ENCODE data around the gene C12orf54.
A peak's percentile ranks its signal among the peaks of the same experiment; 100 is the strongest.
"Not testable (repeated sequence)": the region's sequence is repeated elsewhere in the genome, so short reads cannot be mapped to it uniquely, and the experiment has no call there.

C12orf54 gene

DNA sequence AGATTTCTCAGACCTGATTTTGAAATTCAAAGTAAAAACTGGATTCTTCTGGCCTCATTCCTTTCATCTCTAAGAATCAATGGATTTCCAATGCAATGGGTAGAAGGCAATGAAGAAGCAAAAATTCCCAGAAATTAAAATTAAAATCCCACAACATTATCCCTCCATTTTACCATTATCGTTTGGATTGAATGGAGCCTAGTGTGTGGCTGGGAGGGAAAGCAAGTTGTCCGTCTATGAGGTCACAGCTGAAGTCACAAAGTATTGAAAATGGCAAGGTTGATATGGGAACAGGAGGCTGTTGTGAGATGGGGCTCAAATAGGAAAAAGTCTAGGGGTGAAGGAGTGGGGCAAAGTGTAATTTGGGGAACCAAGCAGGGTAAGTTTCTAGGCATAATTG, at the start of gene C12orf54:
C12orf54 (plus strand) TSS at position 301 of the 400 bp plus-strand sequence. CDS start 799 bp downstream, outside the sequence.
- no peak for DNase-seq

DNA sequence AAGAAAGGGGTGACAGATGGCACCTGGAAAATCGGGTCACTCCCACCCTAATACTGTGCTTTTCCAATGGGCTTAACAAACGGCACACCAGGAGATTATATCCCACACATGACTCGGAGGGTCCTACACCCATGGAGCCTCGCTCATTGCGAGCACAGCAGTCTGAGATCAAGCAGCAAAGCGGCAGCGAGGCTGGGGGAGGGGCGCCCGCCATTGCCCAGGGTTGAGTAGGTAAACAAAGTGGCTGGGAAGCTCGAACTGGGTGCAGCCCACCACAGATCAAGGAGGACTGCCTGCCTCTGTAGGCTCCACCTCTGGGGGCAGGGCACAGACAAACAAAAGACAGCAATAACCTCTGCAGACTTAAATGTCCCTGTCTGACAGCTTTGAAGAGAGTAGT, 48.3 kb upstream of the C12orf54 start:
- DNase-seq = not testable (repeated sequence)

DNA sequence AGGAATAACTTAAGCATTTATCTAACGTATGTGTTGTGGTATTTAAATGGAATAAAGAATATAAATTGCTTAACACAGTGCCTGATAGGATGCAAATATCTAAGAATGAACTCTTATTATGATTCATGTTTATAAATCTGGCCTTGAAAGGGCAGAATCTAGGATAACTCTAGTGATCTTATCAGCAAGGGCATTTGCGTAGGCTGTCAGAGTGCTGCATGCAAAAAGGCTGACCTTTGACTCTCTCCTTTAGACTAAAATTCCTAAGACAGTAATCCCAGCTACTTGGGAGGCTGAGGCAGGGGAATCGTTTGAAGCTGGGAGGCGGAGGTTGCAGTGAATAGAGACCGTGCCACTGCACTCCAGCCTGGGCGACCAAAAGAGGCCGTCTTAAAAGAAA, 41.2 kb upstream of the C12orf54 start:
- DNase-seq = no peak

DNA sequence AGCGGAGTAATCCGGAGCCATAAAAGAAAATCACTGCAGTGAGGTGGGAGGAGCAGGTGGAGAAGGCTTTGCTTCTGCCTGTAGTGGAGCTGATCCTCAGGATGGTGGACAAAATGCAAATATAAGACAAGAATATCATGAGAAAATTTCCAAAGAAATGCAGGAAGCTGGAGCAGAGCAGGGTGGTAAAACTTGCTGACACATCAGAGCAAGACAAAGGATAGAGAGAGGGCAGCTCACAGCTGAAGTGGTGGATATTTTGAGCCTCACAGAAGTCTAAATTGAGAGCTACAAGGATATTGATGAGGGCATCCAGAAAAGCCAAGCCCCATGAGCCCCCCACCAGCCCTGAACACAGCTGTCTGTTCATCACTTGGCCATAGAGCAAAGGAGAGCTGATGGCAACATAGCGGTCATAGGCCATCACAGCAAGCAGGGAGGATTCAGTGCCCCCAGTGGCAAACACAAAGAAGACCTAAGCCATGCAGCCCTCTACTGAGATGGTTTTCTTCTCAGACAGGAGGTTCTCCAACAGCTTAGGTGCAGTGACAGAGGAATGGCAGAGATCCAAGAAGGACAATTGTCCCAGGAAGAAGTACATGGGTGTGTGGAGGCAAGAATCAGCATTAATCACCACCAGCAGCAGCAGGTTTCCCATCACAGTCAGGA, 40.0 kb upstream of the C12orf54 start:
- DNase-seq = no peak

DNA sequence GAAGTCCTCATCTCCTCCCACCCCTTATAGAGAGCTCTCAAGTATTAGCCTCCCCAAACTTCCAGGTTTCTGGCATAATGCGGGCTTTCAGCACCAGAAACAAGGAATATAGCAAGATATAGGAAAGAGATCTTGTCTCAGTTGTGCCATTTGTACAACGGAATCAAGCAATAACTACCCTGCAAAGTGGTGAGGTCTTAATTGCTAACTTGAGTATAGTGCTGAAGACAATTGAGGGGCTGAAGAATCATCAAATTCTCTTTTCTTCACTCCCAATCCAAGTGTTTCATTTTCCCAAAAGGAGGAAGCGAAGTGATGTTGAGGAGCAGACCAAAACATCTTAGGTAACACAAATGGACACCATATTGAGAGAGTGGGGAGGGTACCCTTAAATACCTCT, 36.8 kb upstream of the C12orf54 start:
- DNase-seq = no peak

DNA sequence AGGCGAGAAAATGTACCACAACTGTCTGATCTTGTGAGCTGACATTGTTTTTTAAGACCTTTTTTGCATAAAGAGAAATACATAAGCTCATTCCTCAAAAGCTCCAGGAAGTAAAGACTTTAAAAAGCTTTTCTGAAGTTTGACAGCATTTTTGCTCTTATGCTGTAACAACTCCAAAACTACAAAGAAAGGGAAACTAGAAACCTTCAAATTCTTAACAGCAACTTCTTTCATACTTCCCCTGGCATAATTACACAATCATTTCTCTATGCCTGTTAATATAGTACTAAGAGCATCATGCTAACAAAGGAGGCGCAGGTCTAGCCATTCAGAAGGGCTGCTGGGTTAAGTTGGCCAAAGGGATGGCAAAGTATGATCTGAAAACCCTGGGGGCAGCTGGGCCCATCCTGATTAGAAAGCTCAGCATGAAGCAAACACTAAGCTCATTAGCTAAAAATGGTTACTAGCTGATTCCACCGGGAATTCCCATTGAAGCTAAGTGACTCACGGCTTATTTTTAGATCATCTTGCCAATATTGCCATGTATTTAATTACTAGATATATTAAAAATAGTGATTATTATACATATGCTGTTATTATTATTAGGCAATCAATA, 36.0 kb upstream of the C12orf54 start:
- no peak for DNase-seq

DNA sequence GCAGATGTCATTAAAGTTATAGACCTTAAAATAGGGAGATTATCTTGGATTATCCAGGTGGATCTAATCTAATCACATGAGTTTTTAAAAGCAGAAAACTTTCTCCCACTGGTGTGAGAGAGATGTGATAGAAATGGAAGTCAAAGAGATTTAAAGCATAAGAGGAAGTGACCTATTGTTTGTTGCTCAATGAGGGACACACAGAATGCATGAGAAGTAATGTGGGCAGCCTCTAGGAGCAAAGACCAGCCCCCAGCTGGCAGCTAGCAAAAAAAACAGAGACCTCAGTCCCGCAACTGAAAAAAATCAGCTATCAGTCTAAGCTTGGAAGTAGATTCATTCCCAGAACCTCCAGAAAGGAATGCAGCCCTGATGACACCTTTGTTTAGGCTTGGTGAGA, 34.5 kb upstream of the C12orf54 start:
- DNase-seq = no peak

DNA sequence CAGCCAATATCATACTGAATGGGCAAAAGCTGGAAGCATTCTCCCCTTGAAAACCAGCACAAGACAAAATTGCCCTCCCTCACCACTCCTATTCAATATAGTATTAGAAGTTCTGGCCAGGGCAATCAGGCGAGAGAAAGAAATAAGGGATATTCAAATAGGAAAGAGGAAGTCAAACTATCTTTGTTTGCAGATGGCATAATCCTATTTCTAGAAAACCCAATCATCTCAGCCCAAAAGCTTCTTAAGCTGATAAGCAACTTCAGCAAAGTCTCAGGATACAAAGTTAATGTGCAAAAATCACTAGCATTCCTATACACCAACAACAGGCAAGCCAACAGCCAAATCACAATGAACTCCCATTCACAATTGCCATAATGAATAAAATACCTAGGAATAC, 30.9 kb upstream of the C12orf54 start:
- no peak for DNase-seq

DNA sequence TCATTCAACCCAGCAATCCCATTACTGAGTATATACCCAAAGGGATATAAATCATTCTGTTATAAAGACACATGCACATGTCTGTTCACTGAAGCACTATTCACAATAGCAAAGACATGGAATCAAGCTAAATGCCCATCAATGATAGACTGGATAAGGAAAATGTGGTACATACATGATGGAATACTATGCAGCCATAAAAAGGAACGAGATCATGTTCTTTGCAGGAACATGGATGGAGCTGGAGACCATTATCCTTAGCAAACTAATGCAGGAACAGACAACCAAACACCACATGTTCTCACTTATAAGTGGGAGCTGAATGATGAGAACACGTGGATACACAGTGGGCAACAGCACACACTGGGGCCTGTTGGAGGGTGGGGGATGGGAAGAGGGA, 29.3 kb upstream of the C12orf54 start:
- DNase-seq = not testable (repeated sequence)

DNA sequence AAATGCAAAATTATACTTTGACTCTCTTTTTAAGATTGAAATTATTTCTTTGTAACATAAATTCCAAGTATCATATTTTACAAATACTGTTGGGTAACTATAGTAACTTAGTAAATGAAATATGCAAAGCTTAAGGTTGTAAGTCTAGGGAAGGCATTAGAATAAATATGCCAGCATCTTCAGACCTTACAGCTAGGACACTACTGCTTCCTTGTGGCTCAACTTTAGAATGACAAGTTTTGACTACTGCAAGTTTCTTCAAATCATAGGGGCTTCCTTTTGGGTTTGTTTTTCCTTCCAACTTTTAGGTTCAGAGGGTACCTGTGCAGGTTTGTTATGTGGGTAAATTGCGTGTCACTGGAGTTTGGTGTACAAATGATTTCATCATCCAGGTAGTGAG, 27.6 kb upstream of the C12orf54 start:
- DNase-seq = no peak

DNA sequence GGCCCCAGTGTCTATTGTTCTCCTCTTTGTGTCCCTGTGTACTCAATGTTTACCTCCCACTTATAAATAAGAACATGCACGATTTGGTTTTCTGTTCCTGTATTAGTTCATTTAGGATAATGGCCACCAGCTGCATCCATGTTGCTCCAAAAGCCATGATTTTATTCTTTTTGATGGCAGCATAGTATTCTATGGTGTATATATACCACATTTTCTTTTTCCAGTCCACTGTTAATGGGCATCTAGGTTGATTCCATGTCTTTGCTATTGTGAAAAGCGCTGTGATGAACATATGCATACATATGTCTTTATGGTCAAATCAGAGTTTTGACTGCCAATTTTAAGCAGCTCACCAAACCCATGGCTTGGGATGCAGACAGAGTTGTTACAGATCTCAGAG, 27.2 kb upstream of the C12orf54 start:
- no peak for DNase-seq

DNA sequence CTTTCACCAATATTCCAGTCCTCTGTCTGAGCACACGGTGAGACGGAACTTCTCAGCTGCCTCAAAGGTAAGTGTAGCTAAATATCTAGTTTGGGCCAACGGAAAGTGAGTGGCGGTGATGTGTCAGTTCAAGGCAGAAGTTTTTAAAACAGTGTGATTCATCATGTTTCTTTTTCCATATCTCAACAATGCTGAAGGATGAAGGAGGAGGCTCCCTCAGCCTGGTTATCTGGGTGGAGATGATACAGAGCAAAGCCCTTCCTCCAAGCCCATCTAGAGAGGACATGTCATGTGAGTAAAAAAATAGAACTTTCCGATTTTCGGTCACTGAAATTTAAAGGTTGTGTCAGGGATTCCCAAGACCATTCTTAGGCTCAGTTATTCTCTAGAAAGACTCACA, 23.0 kb upstream of the C12orf54 start:
- peak; percentile 2 for DNase-seq

DNA sequence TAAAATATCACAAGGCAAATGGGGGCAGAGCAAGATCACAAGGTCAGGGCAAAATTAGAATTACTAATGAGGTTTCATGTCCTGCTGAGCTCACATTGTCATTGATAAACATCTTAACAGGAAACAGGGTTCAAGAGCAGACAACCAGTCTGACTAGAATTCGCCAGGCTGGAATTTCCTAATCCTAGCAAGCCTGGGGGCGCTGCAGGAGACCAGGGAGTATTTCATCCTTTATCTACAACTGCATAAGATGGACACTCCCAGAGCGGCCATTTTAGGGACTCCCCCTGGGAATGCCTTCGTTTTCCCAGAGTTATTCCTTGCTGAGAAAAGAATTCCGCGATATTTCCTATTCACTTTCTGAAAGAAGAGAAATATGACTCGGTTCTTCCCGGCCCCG, 13.3 kb upstream of the C12orf54 start:
- not testable (repeated sequence) for DNase-seq

DNA sequence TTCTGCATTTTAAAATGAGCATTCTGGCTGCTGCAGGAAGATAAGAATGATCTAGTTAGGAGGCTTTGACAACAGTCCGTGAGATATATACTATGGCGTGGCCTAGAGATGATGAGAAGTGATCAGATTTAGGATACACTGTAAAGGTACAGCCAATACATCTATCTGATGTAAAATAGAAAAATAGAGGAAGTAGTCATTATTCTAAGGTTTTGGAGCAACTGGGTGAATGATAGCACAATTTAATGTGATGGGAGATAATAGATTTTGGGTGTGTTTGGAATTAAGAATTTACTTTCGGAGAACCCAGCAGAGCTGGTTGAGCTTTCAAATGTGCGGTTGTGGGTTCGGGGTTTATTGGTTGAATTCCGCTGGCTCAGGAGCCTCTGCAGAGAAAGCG, 10.0 kb upstream of the C12orf54 start, which contains the start of gene ANP32D:
ANP32D (plus strand) TSS at position 301 of the 400 bp plus-strand sequence. CDS start 106 bp downstream, outside the sequence.
- no peak for DNase-seq

DNA sequence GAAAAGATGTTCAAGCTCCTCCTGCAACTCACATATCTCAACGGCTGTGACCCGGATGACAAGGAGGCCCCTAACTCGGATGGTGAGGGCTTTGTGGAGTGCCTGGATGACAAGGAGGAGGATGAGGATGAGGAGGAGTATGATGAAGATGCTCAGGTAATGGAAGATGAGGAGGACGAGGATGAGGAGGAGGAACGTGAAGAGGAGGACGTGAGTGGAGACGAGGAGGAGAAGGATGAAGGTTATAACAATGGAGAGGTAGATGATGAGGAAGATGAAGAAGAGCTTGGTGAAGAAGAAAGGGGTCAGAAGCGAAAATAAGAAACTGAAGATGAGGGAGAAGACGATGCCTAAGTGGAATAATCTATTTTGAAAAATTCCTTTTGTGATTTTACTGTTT, 9.2 kb upstream of the C12orf54 start:
- DNase-seq = no peak

DNA sequence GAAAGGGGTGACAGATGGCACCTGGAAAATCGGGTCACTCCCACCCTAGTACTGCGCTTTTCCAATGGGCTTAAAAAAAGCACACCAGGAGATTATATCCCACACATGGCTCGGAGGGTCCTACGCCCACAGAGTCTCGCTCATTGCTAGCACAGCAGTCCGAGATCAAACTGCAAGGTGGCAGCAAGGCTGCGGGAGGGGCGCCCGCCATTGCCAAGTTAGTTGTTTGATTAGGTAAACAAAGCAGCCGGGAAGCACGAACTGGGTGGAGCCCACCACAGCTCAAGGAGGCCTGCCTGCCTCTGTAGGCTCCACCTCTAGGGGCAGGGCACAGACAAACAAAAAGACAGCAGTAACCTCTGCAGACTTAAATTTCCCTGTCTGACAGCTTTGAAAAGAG, 7.8 kb upstream of the C12orf54 start:
- DNase-seq = not testable (repeated sequence)

DNA sequence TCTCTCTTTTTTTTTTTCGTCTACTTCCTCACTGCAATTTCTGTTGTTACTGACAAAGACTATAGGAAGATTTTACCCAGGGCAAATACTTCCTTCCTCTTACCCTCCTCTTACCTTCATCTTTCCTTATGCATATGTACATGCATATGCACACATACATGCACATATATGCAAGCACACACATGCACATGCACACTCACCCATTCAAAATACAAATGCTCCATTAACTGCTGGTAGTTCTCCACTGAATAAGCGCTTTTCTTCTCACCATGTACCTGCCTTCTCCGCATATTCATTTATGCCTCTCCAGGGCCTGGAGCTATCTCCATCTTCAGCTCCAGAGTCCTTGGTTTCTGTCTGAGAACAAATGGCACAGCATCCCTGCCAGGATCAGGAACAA, 632 bp downstream of the C12orf54 start:
- DNase-seq = no peak

DNA sequence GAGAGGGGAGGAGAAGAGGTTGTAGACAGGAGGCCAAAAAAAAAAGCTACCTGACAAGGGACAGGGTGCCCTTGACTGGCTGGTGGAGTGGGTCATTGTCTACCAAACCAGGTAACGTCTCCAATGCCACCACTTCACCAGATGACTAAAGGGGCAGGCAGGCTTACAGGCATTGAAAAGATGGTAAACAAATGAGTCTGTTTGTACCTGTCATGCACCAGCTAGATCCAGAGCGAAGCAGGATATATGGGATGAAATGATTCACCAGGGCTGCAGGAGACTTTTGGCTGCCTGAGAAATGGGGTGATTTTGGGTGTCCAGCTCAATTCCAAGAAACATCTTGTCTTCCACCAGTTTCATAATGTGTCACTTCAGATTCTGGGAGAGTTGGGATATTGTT, 4.0 kb downstream of the C12orf54 start:
- DNase-seq = no peak

DNA sequence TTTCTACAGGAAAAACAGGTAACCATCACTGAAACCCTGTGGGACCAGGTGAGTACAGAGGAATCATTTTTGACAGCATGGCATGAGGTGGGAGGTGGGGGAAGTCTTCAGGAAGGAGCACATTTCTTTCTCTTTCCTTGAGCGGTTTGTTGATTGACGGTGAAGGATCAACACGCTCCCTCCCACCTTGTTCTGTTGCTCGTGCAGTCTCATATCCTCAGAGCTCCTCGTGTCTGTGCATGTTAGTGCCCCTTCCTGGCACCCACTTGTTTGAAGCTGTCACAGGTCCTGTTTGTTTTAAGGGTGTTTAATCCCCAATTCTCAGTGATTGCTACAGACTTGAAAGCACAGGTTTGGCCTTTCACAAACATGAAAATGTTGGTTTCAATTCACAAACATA, 4.4 kb downstream of the C12orf54 start:
- no peak for DNase-seq

DNA sequence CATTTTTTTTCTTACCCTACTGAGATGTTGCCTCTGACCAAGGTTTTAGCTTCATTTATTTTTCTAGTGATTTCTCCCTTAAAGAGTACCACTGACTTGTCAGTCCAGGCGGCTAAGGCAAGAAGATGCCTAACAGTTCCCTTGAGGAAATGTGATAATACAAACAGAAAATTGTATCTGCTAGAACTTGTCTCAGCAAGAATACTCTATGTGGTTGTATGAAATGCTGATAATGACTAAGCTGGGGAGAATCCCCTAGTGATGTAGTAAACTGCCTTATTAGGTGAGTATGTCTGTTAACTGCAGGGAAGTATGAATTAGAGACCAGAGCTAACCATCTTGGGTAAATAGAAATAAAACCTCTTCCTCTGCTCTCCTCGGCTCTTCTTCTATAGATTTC, 6.7 kb downstream of the C12orf54 start:
- DNase-seq = no peak

DNA sequence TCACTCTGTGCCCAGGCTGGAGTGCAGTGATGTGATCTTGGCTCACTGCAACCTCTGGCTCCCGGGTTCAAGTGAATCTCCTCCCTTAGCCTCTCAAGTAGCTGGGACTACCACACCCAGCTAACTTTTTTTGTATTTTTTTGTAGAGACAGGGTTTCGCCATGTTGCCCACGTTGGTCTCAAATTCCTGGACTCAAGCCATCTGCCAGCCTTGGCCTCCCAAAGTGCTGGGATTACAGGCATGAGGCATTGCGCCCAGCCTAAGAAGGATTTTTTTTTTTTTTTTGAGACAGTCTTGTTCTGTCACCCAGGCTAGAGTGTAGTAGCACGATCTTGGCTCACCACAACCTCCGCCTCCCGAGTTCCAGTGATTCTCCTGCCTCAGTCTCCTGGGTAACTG, 7.2 kb downstream of the C12orf54 start:
- not testable (repeated sequence) for DNase-seq

DNA sequence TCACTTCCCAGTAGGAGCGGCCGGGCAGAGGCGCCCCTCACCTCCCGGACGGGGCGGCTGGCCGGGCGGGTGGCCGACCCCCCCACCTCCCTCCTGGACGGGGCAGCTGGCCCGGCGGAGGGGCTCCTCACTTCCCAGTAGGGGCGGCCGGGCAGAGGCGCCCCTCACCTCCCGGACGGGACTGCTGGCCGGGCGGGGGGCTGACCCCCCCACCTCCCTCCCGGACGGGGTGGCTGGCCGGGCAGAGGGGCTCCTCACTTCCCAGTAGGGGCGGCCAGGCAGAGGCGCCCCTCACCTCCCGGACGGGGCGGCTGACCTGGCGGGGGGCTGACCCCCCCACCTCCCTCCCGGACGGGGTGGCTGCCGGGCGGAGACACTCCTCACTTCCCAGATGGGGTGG, 18.0 kb downstream of the C12orf54 start:
- DNase-seq = not testable (repeated sequence)

DNA sequence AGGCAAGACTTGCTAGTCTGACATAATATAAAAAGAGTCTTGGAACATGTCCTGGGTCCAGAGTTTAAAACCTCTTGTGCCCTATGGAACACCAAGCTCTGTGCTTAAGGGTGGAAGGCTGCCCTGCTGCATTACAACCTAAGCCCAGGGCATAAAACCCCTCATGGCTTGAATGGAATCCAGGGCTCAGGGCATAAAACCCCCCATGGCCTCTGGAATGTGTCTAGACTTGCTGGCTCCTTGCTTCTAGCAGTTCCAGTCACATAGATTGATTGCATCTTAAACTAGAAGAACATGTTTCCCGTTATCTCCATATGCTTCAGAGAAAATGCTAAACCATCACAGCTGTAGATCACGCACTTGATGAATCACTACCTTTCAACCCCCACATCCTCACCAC, 24.5 kb downstream of the C12orf54 start:
- not testable (repeated sequence) for DNase-seq

DNA sequence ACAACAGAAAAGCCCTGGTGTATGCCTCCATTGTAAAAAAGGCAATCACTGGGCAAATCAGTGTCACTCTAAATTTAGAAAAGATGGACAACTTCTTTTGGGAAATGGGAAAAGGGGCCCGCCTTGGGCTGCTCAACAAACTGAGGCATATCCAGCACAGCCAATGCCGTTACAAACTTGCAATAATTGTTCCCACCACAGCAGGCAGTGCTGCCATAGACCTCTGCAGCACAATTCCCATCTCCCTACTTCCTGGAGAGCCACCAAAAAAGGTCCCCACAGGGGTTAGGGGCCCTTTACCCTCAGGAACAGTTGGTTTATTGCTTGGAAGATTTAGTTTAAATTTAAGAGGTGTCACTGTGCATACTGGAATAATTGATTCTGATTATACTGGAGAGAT, 26.7 kb downstream of the C12orf54 start:
- DNase-seq = no peak

DNA sequence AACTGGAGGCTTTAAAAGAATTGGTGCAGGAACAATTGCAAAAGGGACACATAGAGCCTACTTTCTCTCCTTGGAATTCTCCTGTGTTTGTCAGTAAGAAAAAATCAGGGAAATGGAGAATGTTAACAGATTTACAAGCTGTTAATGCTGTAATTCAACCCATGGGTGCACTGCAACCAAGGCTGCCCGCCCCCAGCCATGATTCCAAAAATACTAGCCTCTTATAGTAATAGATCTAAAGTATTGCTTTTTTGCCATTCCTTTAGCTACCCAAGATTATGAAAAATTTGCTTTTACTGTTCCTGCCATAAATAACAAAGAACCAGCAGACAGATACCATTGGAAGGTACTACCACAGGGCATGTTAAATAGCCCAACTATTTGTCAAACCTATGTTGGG, 27.8 kb downstream of the C12orf54 start:
- no peak for DNase-seq

Data from activated CD4-positive, alpha-beta T cell treated with anti-CD3 and anti-CD28 coated beads for 48 hours (primary cell).